Kidney (tissue), 14 donors: ENCODE measurements around the gene WDR70. TPM values are rescaled to one million over a fixed set of nuclear protein-coding genes. Genes with fewer than 3 reads are reported as not detected.

Source experiments
- DNase-seq, 5 donors: peaks; one replicate each; pipeline ENCODE4 v3.0.0-alpha.2; 2013 to 2020
- FAIRE-seq: peaks from 2 replicates; lab custom pipeline; 2012; peaks lifted over from hg19 to GRCh38; lab: Jason Lieb, UNC
- H3K27ac ChIP-seq, 2 donors: one replicate each; pipeline ENCODE4 v1.7.0; 2013; ENCODE audit warnings: low read depth in 2 of 2, low read length in 2 of 2, inconsistent platforms in 1 of 2
- H3K27me3 ChIP-seq: one replicate; pipeline ENCODE4 v1.7.1; 2013; ENCODE audit warnings: low read length, inconsistent platforms; ENCODE audit not compliant: control insufficient read depth, insufficient read depth
- H3K36me3 ChIP-seq, 3 donors: one replicate each; pipeline versions ENCODE4 v1.7.0 to v1.7.1; 2013; ENCODE audit warnings: low read length in 3 of 3, control low read depth in 1 of 3, inconsistent platforms in 1 of 3; ENCODE audit not compliant: insufficient read depth in 3 of 3, control insufficient read depth in 2 of 3
- H3K4me1 ChIP-seq, 3 donors: one replicate each; pipeline versions ENCODE4 v1.7.0 to v1.7.1; 2013; ENCODE audit warnings: low read length in 3 of 3, inconsistent platforms in 1 of 3, low read depth in 1 of 3; ENCODE audit not compliant: control insufficient read depth in 2 of 3, insufficient read depth in 2 of 3
- H3K4me3 ChIP-seq, 3 donors: one replicate each; pipeline versions ENCODE4 v1.7.0 to v1.8.1; 2013; ENCODE audit warnings: low read length in 3 of 3, control low read depth in 1 of 3, inconsistent platforms in 1 of 3
- H3K9ac ChIP-seq, 3 donors: one replicate each; pipeline versions ENCODE4 v1.7.0 to v1.7.1; 2013; ENCODE audit warnings: low read length in 3 of 3, control low read depth in 1 of 3, inconsistent platforms in 1 of 3
- H3K9me3 ChIP-seq, 3 donors: one replicate each; pipeline versions ENCODE4 v1.7.0 to v1.7.1; 2013; ENCODE audit warnings: low read length in 3 of 3, control low read depth in 1 of 3, inconsistent platforms in 1 of 3; ENCODE audit not compliant: control insufficient read depth in 2 of 3, insufficient read depth in 1 of 3
- CTCF ChIP-seq: IDR thresholded peaks from 3 replicates; pipeline ENCODE4 v1.5.1; 2012; ENCODE audit warnings: mild to moderate bottlenecking, moderate library complexity, borderline replicate concordance; ENCODE audit not compliant: insufficient read depth; ENCODE audit errors: extremely low read depth
- intact Hi-C: fragments of 100-400 bp; cut with DNase I; formaldehyde crosslinking; loops from one replicate; pipeline ENCODE4 v1.11.1; 2022
- polyA plus RNA-seq: library from polyadenylated mRNA; stranded (reverse); fragments of 350-450 nt; fragmentation: Illumina TruSeq; extraction: RNeasy Lipid Tissue Mini Kit (QIAGEN cat#74804); gene quantifications from one replicate; pipeline ENCODE4 v1.2.3, GENCODE V29; 2014; ENCODE audit warnings: low read depth, low replicate concordance; ENCODE audit not compliant: insufficient read depth
- total RNA-seq: library from RNA; stranded (reverse); fragmentation: NEBNext Ultra II Directional; extraction: Animal tissue kit (Norgen Biotek cat#: 25700); gene quantifications from one replicate; pipeline ENCODE4 v1.2.1, GENCODE V29; 2021
- donor health status: control.
- donor health status: control.
- donor health status: control.
- donor health status: control.
- donor health status: control.
- donor health status: DM: yes; HTN: yes; CAD: no.
- donor health status: Normal renal cell carcinoma (clear cell type).

Gene WDR70
- total and polyA plus RNA-seq, 2 donors from 2014 or later: 27.2 to 32.3 TPM

GRCh38 chr5:37661227-37661920 lies 282.3 kb downstream of the WDR70 start:
- no peaks in the 10 kb centered on the region for H3K27me3 ChIP-seq
- DNase-seq (no peak), FAIRE-seq (no peak)
- no peaks in the 10 kb centered on the region for H3K9me3 ChIP-seq
- no peaks in the 10 kb centered on the region for H3K36me3 ChIP-seq
- no peak for TF ChIP-seq CTCF
- no peak overlapping the region for H3K9ac ChIP-seq
- H3K4me1 ChIP-seq: peaks cover 0 to 6% (median 3%) of the 10 kb centered on the region in 3 donors
- H3K27ac ChIP-seq: no peak overlapping the region
- no peak overlapping the region for H3K4me3 ChIP-seq
- intact Hi-C loops: no loop called here

GRCh38 chr5:37661951-37662350 lies 282.8 kb downstream of the WDR70 start:
- no peaks in the 10 kb centered on the region for H3K36me3 ChIP-seq
- FAIRE-seq: no peak
- no peak for TF ChIP-seq CTCF

GRCh38 chr5:37662362-37662761 lies 283.2 kb downstream of the WDR70 start:
- Histone ChIP-seq H3K9ac (no peak overlapping the region), H3K27ac (no peak overlapping the region), H3K4me1 (peaks cover 0 to 6% (median 3%) of the 10 kb centered on the region in 3 donors), H3K36me3 (no peaks in the 10 kb centered on the region), H3K27me3 (no peaks in the 10 kb centered on the region), H3K4me3 (no peak overlapping the region), H3K9me3 (no peaks in the 10 kb centered on the region)
- TF ChIP-seq CTCF: no peak
- intact Hi-C loops: no loop called here
- DNase-seq (no peak), FAIRE-seq (no peak)

More at GRCh38 chr5:37661951-37662350, 282.8 kb downstream of the WDR70 start:
- Histone ChIP-seq H3K4me3 (no peak overlapping the region), H3K27ac (no peak overlapping the region), H3K27me3 (no peaks in the 10 kb centered on the region), H3K4me1 (peaks cover 0 to 6% (median 3%) of the 10 kb centered on the region in 3 donors), H3K9ac (no peak overlapping the region), H3K9me3 (no peaks in the 10 kb centered on the region)
- DNase-seq: no peak
- intact Hi-C loops: no loop called here
